HG02840 (cell line): ENCODE measurements around the gene PCP2.
A peak's percentile ranks its signal among the peaks of the same experiment; 100 is the strongest.

Experiments used
- ATAC-seq: cut with Tn5 transposase; IDR thresholded peaks from one replicate; pipeline ENCODE4 v1.9.1; 2021; ENCODE audit warnings: mild to moderate bottlenecking, moderate library complexity, moderate number of reproducible peaks; ENCODE audit not compliant: unreplicated experiment, low FRiP score

The PCP2 gene

DNA sequence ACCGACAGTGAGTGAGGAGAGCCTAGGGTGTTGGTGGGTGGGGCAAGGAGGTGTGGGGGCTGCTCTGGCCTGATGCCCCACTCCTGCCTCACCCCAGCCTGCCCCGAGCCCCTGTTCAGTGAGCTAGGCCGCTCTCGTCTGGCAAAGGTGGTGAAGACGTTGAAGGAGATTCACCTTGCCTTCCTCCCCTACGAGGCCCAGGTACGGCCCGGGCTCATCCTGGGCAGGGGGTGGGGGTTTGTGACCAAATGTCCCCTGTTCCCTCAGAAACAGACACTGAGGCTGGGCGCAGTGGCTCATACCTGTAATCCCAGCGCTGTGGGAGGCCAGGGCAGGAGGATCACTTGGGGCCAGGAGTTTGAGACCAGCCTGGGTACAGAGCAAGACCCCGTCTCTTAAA, 7.3 kb upstream of the PCP2 start:
- ATAC-seq = no peak

GRCh38 chr19:7639863-7640348, 6.4 kb upstream of the PCP2 start:
- ATAC-seq = no peak

- no peak for ATAC-seq
Observed at GRCh38 chr19:7638802-7639465, 5.4 kb upstream of the PCP2 start.

GRCh38 chr19:7637374-7638256, 4.1 kb upstream of the PCP2 start:
- ATAC-seq = no peak

GRCh38 chr19:7636691-7637373, 3.3 kb upstream of the PCP2 start, which contains the start of gene STXBP2:
TSS of gene STXBP2 (plus strand) at chr19:7637110. CDS start at chr19:7637150, 40 bp downstream.
- ATAC-seq = peak; percentile 59

DNA sequence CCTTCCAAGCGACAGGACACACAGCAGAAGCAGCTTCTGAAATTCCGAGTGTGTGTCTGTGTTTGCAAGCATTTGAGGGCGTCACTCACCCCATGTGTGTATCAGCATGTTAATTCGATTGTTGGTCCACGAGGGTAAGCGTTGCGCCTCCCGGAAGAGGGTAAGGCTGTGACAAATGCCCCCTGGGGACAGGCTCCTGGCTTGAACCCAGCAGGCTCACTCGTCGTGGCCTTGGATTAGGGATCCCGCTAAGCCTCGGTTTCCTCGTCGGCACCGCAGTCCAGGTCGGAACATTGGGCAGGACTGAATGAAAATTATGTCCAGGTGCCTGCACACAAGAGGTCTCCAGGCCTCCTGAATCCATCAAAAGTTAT, 2.8 kb upstream of the PCP2 start:
- ATAC-seq = no peak

GRCh38 chr19:7635670-7636069, 2.2 kb upstream of the PCP2 start:
- ATAC-seq = no peak

- ATAC-seq = no peak
Observed at GRCh38 chr19:7632340-7633203, 947 bp downstream of the PCP2 start.

DNA sequence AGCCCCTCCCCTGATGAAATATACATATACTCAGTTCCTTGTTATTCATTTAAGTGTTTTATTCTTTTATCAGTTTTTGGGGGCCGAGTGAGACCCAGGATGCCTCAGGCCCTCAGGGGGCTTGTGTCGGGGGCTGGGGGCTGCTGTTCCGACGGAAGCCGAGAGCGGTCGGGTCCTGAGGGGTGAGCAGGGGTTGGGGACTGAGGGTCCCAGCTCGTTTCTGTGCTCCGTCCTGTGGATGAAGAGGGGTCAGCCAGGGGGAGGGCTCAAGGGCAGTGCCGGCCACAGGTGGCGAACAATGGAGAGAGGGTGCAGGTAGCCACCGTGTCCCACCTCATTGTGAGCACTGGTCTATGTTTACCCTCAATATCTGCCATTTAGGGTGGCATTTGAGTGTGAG, 1.9 kb downstream of the PCP2 start:
- ATAC-seq = no peak

- ATAC-seq = peak; percentile 92
Observed at GRCh38 chr19:7629347-7630054, 4.0 kb downstream of the PCP2 start, which contains the start of the genes PET100 and XAB2. TSS of gene PET100 (plus strand) at chr19:7629793. CDS start at chr19:7629834, 41 bp downstream. TSS of gene XAB2 (minus strand) at chr19:7629545. CDS start at chr19:7629527, 18 bp downstream.

DNA sequence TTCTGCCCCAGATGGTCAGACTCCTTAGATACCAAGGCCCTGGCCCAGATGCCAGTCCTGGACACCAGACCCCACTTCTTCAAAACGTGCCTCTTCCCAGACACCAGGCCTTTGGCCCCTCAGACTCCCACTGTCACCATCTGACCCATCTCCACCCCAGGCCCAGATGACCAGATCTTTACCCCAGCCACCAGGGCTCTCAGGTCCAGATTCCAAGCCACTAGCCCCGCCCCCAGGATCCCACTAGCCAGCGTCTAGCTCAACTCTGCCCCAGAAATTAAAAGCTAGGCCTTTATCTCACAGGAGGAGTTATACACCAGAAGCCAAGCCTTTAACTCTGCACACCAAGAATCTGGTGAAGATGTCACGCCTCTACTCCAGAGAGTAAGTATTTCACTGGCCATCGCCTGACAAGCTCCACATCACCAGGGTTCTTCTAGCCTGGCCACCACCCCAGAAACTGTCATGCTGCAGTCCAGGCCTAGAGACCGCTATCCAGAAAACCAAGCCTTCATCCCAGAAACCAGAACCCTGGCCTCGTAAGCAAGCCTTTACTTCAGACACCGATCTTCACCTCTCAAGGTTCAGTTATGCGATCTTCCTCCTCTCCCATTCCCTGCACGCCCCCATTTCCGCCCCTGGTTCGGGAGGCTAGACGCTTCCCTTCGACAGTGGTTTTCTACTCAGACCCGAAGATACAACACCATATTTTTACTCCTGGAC, 4.8 kb downstream of the PCP2 start:
- no peak for ATAC-seq

- no peak for ATAC-seq
Observed at GRCh38 chr19:7627166-7627565, 6.4 kb downstream of the PCP2 start.

DNA sequence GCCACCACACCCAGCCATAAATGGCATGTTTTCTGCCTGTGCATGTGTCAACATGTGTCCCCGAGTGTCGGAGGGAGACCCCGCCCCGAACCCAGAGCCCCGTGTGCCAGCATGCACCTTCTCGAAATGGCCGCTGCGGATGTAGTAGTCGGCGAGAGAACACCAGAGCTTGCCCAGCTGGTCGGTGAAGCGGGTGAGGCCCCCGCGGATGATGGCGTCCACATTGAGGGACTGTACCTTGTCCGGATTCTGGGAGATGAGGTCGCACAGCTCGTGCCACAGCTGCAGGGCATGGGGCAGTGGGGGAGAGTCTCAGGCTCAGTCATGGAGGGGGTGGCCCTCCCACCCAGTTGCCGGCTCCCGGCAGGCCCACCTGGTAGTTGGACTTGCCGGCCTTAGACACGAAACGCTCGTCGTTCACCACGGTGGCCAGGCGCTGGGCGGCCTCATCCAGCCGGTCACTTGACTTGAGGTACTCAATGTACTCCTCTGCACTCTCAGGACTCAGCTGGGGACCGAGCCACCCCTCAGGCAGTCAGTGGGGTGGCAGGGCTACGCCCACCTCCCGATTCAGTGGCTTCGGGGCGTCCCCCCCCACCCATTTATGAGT, 7.7 kb downstream of the PCP2 start:
- ATAC-seq = no peak

DNA sequence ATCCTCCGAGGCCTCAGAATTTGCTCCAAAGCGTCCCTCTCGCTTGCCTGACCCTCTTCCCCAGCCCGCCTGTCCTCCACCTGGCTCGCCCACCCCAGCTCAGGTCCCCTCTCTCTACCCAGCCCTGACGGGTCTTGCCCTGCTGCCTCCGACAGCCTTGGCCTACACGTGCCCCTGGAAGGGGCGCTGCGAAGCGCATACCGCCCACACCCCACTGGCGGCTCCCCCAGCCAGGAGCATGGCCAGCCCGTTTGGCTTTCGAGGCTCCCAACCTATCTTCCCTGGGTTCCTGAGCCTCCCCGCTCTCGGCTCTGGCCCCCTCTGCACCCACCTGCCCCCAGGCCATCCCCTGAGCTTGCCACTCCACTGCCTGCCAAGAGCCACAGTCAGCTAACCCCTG, 8.7 kb downstream of the PCP2 start:
- no peak for ATAC-seq

DNA sequence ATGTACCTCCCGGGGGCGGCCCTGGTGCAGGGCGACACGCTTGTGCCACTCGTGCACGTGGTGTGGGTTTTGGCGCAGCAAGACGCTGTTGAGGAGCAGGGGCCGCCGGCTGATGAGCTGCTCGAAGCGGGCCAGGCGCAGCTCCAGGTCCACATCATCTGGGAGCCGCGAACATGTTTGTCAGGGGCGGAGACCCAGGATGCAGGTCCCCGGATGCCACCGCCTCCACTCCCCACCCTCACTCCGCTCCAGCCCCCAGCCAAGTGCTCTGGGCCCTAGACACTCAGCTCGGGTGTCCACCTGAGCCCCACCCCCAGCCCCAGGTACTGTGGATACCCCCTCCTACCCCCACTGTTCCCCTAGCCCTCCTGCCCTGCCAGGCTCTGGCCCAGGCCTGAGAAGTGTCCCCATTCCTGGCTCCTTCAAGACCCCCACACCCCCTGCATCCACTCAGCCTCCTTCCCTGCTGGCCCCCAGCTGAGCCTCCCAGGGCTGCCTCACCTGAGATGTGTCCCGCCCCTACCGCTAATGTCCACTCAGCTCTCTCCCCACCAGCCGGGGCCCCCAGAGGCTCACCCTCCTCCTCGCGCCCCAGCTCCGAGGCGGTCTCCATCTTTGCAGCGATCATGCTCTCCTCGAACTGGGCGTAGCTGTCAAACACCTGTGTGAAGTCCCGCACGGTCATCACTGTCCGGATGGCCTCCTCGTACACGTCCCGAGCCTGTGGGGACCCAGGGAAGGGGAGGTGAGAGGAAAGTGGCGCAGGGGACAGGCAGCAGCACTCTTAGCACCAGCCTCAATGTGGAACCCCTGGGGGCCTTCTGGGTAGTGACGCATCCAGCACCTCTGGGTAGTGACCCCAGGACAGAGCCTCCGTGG, 9.6 kb downstream of the PCP2 start:
- ATAC-seq = no peak

- no peak for ATAC-seq
Observed at GRCh38 chr19:7622933-7623685, 10.4 kb downstream of the PCP2 start.
